ENCODE results near the gene NKTR.

Gene NKTR

GRCh38 chr3:42674146-42674545, 73.7 kb downstream of the NKTR start:
- TF ChIP-seq CTCF (IDR thresholded peaks at IDR 0.05): no peak

- TF ChIP-seq CTCF (IDR thresholded peaks at IDR 0.05): no peak
These were observed 75.4 kb downstream of the NKTR start for GRCh38 chr3:42675909-42676308.

GRCh38 chr3:42678447-42678846, 78.0 kb downstream of the NKTR start:
- TF ChIP-seq CTCF (IDR thresholded peaks at IDR 0.05): no peak

GRCh38 chr3:42680271-42680670, 79.8 kb downstream of the NKTR start:
- no peak for TF ChIP-seq CTCF (IDR thresholded peaks at IDR 0.05)

- TF ChIP-seq CTCF (IDR thresholded peaks at IDR 0.05): no peak
These were observed 80.3 kb downstream of the NKTR start for GRCh38 chr3:42680806-42681205.

GRCh38 chr3:42681361-42682038, 81.0 kb downstream of the NKTR start:
- no peak for TF ChIP-seq CTCF (IDR thresholded peaks at IDR 0.05)

- no peak for TF ChIP-seq CTCF (IDR thresholded peaks at IDR 0.05)
These were observed 82.0 kb downstream of the NKTR start for GRCh38 chr3:42682301-42683070.
